Placental pericyte (primary cell): ENCODE results near the gene MCTS1. TPM values are rescaled to one million over a fixed set of nuclear protein-coding genes. Genes with fewer than 3 reads are reported as not detected.

Experiments used
- total RNA-seq: library from RNA; depleted of rRNA; stranded (reverse); fragments of >200 nt; gene quantifications from 2 replicates; pipeline ENCODE4 v1.2.3, GENCODE V29; 2012

MCTS1 gene
- 21.9 and 39.9 TPM in 2 replicates for total RNA-seq

GRCh38 chrX:120603707-120604360 lies at the start of gene MCTS1:
Gene MCTS1, plus strand, starts transcription at chrX:120604101. Its CDS starts 136 bp downstream, at chrX:120604237.

GRCh38 chrX:120560842-120561633 lies 42.9 kb upstream of the MCTS1 start, which contains the start of gene CUL4B:
Gene CUL4B, minus strand, starts transcription at chrX:120560962. Its CDS starts 324 bp downstream, at chrX:120560638.

GRCh38 chrX:120629667-120630537 lies 26.0 kb downstream of the MCTS1 start, which contains the start of gene C1GALT1C1:
Gene C1GALT1C1, minus strand, starts transcription at chrX:120630054. Its CDS starts 2,888 bp downstream, at chrX:120627166.

Other genes with a start within 250 kb of the MCTS1 start
- gene ATP1B4, start 242.0 kb upstream of the MCTS1 start, total RNA-seq, result not detected in 2 replicates
- gene LAMP2, start 134.8 kb upstream of the MCTS1 start, total RNA-seq, result 146 and 162 TPM in 2 replicates
- gene CUL4B, start 43.1 kb upstream of the MCTS1 start, total RNA-seq, result 35.9 and 106 TPM in 2 replicates
- gene C1GALT1C1, start 26.0 kb downstream of the MCTS1 start, total RNA-seq, result 21.2 and 45.1 TPM in 2 replicates